ENCODE data around the gene ANKRD34B.

Gene ANKRD34B

GRCh38 chr5:80569086-80569960, 757 bp downstream of the ANKRD34B start:
- DNase-seq = no peak

DNA sequence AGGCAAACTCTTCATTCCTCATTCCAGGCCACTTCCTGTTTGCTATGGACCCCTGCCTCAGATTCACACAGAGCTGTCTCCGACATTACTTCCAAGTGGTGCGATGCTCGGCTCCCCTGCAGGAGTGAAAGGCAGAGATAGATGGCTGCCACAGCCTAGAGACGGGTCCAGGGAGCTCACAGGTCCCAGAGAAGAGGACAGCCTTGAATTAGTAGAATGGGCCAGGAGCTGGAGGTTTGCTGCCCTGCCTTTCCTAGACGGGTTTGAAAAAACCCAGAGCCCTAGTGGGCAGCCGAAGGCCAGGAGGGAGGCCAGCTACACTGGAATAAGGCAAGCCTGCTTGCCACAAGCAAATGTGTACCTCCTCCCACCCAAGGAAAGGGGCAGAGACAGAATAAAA, 1.8 kb downstream of the ANKRD34B start:
- DNase-seq = no peak

- no peak for DNase-seq
Measured at GRCh38 chr5:80566711-80567259, 3.3 kb downstream of the ANKRD34B start.

DNA sequence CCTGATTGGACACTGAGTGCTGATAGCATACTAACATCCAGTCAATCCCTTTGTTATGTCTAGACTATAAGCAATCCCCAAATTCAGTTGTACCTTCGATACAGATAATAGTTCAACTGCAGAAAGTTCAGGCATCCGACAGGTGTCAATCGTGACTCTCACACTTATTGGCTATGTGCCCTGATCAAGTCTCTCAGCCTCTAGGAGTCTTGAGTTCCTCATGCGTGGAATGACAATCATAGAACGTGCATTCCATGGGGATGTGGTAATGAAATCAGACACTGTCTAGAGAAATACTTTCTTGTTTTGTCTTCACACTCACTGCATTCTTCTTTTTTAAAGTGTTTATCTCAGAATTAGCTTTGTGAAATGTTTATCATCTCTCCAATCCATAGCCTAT, 4.8 kb downstream of the ANKRD34B start:
- no peak for DNase-seq

GRCh38 chr5:80559244-80559643, 10.8 kb downstream of the ANKRD34B start:
- DNase-seq = no peak

DNA sequence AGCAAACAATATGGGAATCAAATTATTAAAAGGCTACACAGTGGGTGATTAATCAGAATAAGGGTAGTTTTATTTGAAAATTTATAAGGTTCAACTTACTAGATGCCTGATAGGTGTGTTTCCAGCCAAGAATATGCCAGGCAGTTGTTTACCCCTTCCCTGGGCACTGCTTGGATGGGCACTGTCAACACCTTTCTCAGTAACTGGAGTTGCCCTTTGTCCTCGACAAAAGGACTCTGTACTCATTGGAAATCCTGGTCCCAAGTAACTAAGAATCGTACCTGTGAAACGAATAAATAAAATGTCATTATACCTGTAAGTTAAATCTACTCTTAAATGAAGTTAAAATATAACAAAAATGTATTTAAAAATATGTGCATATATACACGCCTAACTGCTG, 15.0 kb downstream of the ANKRD34B start:
- no peak for DNase-seq

- DNase-seq = no peak
Measured at GRCh38 chr5:80554646-80555045, 15.4 kb downstream of the ANKRD34B start.

GRCh38 chr5:80541392-80541791, 28.7 kb downstream of the ANKRD34B start:
- no peak for DNase-seq

DNA sequence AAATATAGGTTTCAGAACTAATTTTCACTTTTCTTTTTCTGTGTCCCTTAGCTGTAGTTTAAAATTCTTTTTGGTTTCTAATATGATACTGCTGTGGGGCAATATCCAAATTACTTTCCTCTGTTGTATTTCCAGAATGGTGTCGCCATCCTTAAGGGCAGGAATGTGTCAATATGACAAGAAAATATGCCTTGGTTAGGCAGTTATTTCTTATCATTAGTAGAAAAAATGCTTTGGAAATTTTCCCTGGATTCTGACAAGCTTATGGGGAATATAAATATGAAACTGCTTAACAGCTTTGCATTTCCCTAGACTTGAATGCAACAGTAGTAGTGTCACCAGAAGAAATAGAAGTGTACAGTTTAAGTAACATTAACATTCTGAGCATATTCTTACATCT, 29.4 kb downstream of the ANKRD34B start:
- no peak for DNase-seq

- DNase-seq = no peak
Measured at GRCh38 chr5:80516826-80517225, 53.3 kb downstream of the ANKRD34B start.

- no peak for DNase-seq
Measured at GRCh38 chr5:80509362-80509761, 60.7 kb downstream of the ANKRD34B start.

- no peak for DNase-seq
Measured at GRCh38 chr5:80508844-80509243, 61.2 kb downstream of the ANKRD34B start.

DNA sequence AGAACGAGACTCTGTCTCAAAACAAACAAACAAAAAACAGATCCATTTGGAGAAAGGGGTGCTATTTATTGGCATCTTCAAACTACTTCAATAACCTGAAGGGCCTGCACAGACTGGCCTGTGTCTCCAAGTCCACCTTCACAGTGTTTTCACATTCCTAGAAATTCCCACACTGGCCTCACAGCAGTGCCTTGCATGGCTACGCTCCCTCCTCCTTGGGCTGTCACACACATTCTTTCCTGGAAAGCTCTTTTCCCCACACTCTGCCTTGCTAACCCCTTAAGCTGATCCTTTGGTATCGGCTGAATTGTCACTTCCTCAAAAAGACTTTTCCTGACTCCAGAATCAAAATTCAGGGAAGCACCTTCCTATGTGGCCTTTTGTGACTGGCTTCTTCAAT, 62.4 kb downstream of the ANKRD34B start:
- DNase-seq = no peak

Data from 8988T (cell line).